ENCODE data around the gene IFNA13. TPM values are rescaled to one million over a fixed set of nuclear protein-coding genes. Genes with fewer than 3 reads are reported as not detected.

Gene IFNA13
- polyA plus RNA-seq, 1 donor (not counting 4 experiments of a cell fraction or from before 2014, with no cell fraction given), result not detected

DNA sequence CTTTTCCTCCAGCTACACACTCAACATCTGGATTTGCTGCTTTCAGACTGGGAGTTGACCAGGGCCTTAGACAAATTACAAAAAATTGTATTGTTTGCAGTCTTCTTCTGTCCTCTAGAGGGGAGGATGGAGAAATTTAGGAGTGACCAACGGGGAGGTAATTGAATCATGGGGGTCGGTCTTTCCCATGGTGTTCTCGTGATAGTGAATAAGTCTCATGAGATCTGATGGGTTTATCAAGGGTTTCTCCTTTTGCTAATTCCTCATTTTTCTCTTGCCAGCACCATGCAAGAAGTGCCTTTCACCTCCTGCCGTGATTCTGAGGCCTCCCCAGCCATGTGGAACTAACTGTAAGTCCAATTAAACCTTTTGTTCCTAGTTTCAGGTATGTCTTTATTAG, 45.3 kb upstream of the IFNA13 start:
- no peaks in the 10 kb centered on the region for H3K9me3 ChIP-seq (ENCODE audit: control insufficient read depth, low read depth, low read length)
- H3K27ac ChIP-seq (ENCODE audit: control insufficient read depth, insufficient read depth, low read length), result no peak overlapping the region
- peaks cover 9% of the 10 kb centered on the region for H3K4me1 ChIP-seq (ENCODE audit: control insufficient read depth, extremely low read depth, insufficient read depth, low read length)
- dilution Hi-C loops (cut with MboI; ENCODE audit: extremely low pct_ligation_motif_present, low sequenced_read_pairs), result no loop called here
- no peak overlapping the region for H3K4me3 ChIP-seq (ENCODE audit: control insufficient read depth in 2 of 3, extremely low read depth in 1 of 3, insufficient read depth in 2 of 3, low read depth in 1 of 3, low read length in 3 of 3)
- H3K27me3 ChIP-seq (ENCODE audit: control insufficient read depth, extremely low read depth, insufficient read depth, low read length), result peaks cover 8% of the 10 kb centered on the region
- H3K9ac ChIP-seq (ENCODE audit: control insufficient read depth, extremely low read depth, insufficient read depth, low read length), result no peak overlapping the region
- no peaks in the 10 kb centered on the region for H3K36me3 ChIP-seq (ENCODE audit: control insufficient read depth in 2 of 2, extremely low read depth in 1 of 2, insufficient read depth in 2 of 2, low read length in 2 of 2)
- TF ChIP-seq EZH2 (IDR thresholded peaks at IDR 0.05; ENCODE audit: low read length), result no peak
- TF ChIP-seq, protein P1, sequence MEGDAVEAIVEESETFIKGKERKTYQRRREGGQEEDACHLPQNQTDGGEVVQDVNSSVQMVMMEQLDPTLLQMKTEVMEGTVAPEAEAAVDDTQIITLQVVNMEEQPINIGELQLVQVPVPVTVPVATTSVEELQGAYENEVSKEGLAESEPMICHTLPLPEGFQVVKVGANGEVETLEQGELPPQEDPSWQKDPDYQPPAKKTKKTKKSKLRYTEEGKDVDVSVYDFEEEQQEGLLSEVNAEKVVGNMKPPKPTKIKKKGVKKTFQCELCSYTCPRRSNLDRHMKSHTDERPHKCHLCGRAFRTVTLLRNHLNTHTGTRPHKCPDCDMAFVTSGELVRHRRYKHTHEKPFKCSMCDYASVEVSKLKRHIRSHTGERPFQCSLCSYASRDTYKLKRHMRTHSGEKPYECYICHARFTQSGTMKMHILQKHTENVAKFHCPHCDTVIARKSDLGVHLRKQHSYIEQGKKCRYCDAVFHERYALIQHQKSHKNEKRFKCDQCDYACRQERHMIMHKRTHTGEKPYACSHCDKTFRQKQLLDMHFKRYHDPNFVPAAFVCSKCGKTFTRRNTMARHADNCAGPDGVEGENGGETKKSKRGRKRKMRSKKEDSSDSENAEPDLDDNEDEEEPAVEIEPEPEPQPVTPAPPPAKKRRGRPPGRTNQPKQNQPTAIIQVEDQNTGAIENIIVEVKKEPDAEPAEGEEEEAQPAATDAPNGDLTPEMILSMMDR (optimal IDR thresholded peaks at IDR 0.05 in 1 of 3, IDR thresholded peaks at IDR 0.05 in 1 of 3, conservative IDR thresholded peaks at IDR 0.05 in 1 of 3; ENCODE audit: extremely low read depth in 1 of 3, insufficient read depth in 2 of 3, low read length in 3 of 3), result no peak
- no peaks in the 10 kb centered on the region for H4K20me1 ChIP-seq (ENCODE audit: control insufficient read depth, extremely low read depth, insufficient read depth, low read length)
- DNase-seq (ENCODE audit: low read depth, low spot score) (no peak), FAIRE-seq (no peak)
- no peak overlapping the region for H3K4me2 ChIP-seq (ENCODE audit: control insufficient read depth, extremely low read depth, insufficient read depth, low read depth, low read length)
- no peaks in the 10 kb centered on the region for H3K79me2 ChIP-seq (ENCODE audit: control insufficient read depth, insufficient read depth, low read length)
- H2AFZ ChIP-seq (ENCODE audit: control insufficient read depth, low read length), result no peak overlapping the region
- no peaks in the 10 kb centered on the region for H3K9me1 ChIP-seq (ENCODE audit: control insufficient read depth, extremely low read depth, insufficient read depth, low read length)

DNA sequence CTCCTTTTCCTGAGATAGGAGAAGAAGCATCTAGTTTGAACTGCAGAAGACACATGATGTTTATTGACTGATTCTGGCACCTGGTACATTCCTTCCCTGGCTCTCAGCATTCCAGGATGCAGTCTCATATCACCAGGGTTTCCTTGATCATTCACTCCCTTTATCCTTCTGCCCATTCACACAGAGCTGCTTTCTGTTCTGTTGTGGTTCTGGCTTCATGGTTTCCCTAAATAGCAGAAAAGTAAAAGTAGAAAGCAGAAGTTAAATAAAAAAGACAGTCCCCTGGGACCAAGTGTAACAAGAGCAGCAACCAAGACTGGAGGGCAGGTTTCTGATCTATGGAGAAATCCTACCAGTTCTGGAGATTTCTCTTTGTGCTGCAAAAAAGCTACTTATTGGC, 44.2 kb upstream of the IFNA13 start:
- Histone ChIP-seq H3K4me3 (ENCODE audit: control insufficient read depth in 2 of 3, extremely low read depth in 1 of 3, insufficient read depth in 2 of 3, low read depth in 1 of 3, low read length in 3 of 3) (no peak overlapping the region), H3K27me3 (ENCODE audit: control insufficient read depth, extremely low read depth, insufficient read depth, low read length) (peaks cover 8% of the 10 kb centered on the region), H3K36me3 (ENCODE audit: control insufficient read depth in 2 of 2, extremely low read depth in 1 of 2, insufficient read depth in 2 of 2, low read length in 2 of 2) (no peaks in the 10 kb centered on the region), H3K9ac (ENCODE audit: control insufficient read depth, extremely low read depth, insufficient read depth, low read length) (no peak overlapping the region), H3K4me1 (ENCODE audit: control insufficient read depth, extremely low read depth, insufficient read depth, low read length) (peaks cover 9% of the 10 kb centered on the region), H3K9me1 (ENCODE audit: control insufficient read depth, extremely low read depth, insufficient read depth, low read length) (no peaks in the 10 kb centered on the region), H2AFZ (ENCODE audit: control insufficient read depth, low read length) (no peak overlapping the region), H3K9me3 (ENCODE audit: control insufficient read depth, low read depth, low read length) (no peaks in the 10 kb centered on the region), H3K4me2 (ENCODE audit: control insufficient read depth, extremely low read depth, insufficient read depth, low read depth, low read length) (no peak overlapping the region), H3K79me2 (ENCODE audit: control insufficient read depth, insufficient read depth, low read length) (no peaks in the 10 kb centered on the region), H3K27ac (ENCODE audit: control insufficient read depth, insufficient read depth, low read length) (no peak overlapping the region), H4K20me1 (ENCODE audit: control insufficient read depth, extremely low read depth, insufficient read depth, low read length) (no peaks in the 10 kb centered on the region)
- FAIRE-seq, result peak; percentile 26
- no peak for DNase-seq (ENCODE audit: low read depth, low spot score)
- dilution Hi-C loops (cut with MboI; ENCODE audit: extremely low pct_ligation_motif_present, low sequenced_read_pairs), result no loop called here
- TF ChIP-seq, protein P1 (optimal IDR thresholded peaks at IDR 0.05 in 1 of 3, IDR thresholded peaks at IDR 0.05 in 1 of 3, conservative IDR thresholded peaks at IDR 0.05 in 1 of 3; ENCODE audit: extremely low read depth in 1 of 3, insufficient read depth in 2 of 3, low read length in 3 of 3), result no peak
- TF ChIP-seq EZH2 (IDR thresholded peaks at IDR 0.05; ENCODE audit: low read length), result no peak

All from keratinocyte (primary cell).